Measurements from ENCODE around the gene BDKRB1.

The BDKRB1 gene

DNA sequence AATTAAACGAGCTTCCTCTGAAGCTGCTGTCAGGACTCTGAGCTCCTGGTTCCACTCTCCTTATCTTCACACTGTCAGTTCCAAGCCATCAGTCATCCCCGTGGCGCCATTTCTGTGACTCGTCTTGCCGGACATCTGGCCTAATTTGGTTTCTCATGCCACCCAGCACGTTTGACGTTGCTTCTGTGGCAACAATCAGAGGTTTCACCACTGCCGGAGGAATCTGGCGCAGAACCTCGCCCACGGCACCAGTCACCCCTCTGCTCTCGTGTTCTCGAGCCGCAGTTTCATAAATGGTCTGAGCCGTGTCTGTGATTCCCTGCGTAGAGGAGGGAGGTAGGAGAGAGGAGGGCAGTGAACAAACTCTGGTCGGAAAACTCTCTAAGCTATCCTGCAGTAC, 29.7 kb downstream of the BDKRB1 start:
- no peak for DNase-seq

DNA sequence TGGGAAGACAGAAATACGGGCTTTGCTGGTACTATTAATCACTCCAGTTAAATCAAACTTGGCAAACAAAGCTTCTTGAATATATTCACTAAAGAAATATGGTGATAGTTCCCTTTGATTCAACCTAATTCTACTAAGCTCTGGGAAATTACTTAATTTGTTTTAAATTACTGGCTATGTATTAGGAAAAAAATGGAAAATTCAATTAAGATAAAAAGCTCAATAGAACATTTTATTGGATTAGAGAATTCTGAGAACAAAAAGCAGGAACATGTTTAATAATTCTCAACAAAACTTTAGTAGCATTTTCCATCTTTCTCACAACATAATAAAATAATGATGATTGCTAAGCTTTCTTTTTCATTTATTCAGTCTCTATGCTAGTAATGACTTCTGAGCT, 30.2 kb downstream of the BDKRB1 start:
- DNase-seq, result no peak

DNA sequence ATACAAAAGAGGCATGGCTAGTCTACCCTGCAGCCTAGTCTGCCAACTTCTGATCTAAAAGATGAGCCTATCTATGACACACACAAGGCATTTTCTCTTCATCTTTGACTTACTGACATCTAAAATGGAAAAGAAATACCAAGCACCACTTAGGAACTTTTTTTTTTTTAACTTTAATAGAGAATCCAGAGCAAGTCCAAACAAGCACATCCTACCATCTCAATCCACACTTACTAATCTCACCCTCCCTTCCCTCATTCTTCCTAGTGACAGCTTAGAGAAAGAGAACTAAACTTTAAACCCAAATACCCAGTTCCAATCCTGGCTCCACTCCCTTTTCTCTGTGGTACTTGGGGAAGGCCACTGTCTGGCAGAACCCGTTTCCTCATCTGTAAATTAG, 31.8 kb downstream of the BDKRB1 start:
- no peak for DNase-seq

DNA sequence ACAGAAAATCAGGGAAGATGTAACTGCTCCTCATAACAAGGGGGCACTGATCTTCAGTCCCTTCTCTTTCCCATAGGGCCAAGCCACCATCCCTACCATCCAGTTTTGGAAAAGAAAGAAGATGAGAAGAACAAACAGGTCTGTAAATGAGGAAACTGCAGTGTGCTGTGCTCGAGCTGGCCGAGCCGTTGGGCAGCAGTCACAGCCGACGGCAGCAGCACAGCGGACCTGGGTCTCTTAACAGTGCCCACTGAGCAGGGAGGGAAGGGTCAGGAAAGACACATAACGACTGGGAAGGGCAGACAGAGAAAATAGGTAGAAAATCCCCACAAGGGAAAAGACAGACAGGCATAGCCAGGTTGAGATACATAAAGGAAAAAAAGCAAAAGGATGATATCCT, 38.2 kb downstream of the BDKRB1 start:
- DNase-seq, result no peak

DNA sequence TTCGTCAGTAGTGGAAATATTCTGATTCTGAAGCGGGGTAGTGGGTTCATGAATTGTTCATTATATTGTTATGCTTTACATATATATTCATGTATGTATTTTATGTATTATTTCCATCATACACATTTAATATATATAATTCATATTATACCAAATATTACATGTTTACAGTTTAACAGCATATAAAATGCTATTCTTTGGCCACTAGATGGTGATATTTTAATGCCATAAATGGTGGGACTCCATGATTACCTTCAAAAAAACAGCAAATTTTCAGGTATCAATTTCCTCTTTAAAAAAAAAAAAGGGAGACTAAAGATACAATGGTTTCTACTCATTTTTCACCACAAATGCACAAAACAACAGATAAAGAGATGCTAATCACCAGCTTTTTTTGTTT, 41.0 kb downstream of the BDKRB1 start:
- no peak for DNase-seq

DNA sequence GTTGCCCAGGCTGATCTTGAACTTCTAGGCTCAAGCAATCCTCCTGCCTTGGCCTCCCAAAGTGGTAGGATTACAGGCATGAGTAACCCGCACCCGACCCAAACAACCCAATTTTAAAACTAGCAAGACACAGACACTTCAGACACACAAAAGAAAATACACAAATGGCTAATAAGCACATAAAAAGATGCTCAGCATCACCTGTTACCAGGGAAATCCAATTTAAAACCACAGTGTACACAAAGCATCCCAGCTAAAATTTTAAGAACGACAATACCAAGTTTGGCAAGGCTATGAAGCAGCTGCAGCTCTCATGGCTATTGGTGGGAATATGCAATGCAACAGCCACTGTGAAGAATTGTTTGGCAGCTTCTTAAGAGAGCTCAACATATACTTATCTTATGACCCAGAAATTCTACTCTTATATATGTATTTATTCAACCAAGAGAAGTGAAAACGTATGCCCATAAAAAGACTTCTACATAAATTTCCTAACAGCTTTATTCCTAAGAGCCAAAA, 42.0 kb downstream of the BDKRB1 start:
- no peak for DNase-seq

DNA sequence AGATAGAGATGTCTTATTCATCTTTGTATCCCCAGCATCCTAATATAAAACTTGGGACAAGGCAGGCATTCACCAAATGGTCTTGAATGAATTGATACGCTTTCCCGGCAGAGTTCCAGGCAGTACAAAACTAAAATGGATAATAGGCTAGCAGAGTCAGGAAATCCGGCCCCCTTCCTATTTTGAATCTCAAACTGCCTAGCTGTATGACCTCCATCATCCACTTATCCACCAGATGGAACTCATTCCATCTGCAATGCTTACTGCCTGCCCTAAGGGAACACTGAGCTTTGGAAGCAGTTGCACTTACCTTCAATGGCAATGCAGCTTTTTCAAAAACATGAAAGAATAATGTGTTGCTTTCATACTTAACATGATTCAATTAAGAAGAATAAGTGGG, 43.4 kb downstream of the BDKRB1 start:
- no peak for DNase-seq

DNA sequence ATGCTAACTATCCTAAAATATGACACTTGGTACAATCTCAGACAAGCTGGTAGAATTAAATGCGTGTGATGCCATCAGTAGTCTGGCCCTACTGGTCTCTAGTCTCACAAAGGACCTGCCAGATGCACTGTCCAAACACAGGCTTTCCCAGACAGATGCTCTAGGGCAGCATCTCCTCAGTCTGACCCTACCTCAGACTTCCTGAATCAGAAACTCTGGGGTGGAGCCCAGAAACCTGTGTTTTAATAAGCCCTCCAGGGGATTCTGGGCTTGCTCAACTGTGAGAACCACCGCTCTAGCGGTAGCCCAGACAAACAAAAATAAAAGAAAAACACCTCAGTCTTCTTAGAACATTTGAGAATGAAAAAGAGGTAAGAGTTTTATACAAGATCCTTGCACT, 48.0 kb downstream of the BDKRB1 start:
- no peak for DNase-seq

DNA sequence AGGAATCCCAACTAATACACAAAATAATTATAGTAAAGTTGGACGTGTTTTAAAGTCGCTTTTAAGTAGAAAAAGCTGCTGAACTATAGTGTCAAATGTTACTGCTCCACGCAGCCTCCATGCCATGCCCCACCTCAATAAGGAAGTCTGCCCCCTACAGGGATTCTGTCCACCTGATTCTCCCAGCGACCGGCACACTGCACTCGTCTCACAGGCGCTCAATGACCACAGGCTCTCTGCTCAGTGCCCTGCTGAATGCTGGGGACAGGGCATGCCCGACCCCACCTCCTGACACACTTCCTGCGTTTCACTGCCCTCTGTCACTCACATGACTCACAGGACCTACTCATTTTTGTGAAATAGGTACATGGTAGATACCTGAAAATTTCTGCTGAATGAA, 48.9 kb downstream of the BDKRB1 start:
- no peak for DNase-seq

DNA sequence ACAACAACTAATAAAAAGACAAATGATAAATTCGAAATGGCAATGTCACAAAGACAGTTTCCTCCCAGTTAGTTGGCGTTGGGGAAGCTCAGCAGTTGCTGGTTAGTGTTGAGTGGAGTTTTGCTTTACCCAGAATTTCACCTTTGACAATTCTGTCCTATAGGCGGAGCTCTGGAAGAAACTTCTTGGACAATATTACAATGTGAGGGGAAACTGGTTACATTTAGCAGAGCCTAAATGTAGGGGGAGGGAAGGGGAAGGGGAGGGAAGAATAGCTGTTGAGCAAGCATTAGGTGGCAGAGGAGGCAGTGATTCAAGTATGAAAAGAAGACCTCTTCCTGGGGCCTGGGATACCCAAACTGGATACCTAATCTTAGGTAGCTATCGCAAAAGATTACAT, 51.4 kb downstream of the BDKRB1 start:
- no peak for DNase-seq

DNA sequence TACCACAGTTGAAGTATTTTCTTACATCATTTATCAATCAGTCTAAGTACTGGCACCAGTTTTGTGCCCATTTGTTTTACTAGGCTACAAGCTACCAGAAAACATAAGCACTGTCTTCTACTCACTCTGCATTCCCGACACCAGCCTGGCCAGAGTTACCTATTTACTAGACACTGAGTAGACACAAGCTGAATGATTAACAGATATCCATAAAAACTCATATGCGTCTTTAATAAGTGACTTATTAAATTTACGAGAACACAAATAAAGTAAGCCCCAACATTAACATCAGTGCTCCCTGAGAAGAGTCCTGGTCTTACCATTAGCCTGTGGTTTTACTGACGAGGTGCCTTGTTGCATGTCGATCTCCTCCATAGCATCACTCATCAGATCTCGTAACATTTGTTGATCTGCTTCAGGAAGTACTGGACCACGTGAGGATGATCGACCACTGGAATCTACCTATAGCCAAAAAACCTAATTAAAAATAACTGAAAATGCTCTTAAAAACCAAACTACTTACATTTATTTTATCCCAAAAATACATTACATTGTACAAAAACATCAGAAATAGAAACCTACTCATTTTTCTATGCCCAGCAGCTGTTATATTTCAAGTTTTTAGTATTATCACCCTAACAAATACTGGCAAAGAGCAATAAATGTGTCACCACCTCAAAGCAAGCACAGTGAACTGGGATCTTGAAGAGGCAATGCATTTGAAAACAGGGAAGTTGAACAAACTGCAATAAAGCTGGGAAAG, 53.3 kb downstream of the BDKRB1 start:
- DNase-seq, result no peak

DNA sequence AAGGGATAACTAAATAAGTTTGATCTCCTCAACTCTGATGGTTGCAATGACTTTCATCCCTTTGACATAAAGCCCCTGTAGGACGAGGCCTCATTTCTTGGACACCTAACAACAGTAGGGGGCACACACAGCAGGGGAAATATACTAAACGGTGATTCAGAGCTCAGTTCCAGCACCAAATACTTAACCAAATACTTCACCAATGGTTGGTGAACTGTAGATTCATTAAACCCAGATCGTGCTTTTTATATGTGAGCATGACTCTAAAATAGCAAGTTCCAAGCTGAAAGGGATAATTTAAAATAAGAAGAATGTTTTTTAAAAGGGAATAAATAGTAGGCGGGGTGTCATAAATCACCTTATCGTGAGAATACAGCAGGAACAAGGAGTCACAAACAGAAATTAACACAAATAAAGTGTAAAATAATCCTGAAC, 53.9 kb downstream of the BDKRB1 start:
- DNase-seq, result no peak

DNA sequence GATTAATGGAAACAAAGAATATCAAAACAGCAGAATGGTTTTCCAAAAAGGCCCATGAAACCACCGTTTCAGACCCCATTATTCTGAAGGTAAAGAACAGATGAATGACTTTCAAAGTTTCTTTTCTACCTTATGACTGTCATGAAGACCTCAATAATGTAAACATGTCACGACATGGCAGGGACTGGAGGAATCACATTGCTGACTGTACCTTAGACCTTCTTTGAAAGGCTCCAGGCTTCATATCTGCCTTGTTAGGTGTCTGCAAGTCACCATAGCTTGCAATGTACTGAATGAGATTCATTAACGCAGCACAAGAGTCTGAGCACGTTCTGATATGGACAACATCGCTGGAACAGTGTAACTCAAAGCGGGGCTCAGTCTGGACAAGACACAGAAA, 54.9 kb downstream of the BDKRB1 start:
- no peak for DNase-seq
